Mononuclear cell (primary cell): Measurements from ENCODE around the gene ING4. TPM values are rescaled to one million over a fixed set of nuclear protein-coding genes. Genes with fewer than 3 reads are reported as not detected.

Experiments used
- H3K27me3 ChIP-seq: 2 replicates; pipeline ENCODE4 v1.6.0; 2011; ENCODE audit warnings: low read length, control low read depth; ENCODE audit not compliant: insufficient read depth
- H3K4me1 ChIP-seq: 2 replicates; pipeline ENCODE4 v1.5.1; 2011; ENCODE audit warnings: mild to moderate bottlenecking, low read length, control low read depth; ENCODE audit not compliant: insufficient read depth
- H3K4me3 ChIP-seq: 2 replicates; pipeline ENCODE4 v1.5.1; 2011; ENCODE audit warnings: mild to moderate bottlenecking, low read length, moderate library complexity
- H3K9me3 ChIP-seq: 2 replicates; pipeline ENCODE4 v1.5.1; 2011; ENCODE audit warnings: low read depth, mild to moderate bottlenecking, control low read depth, low read length
- total RNA-seq: library from RNA; depleted of rRNA; stranded (reverse); fragments of >200 nt; gene quantifications from one replicate; pipeline ENCODE4 v1.2.3, GENCODE V29; 2012

ING4 gene
- total RNA-seq, 1 donor, result 31.3 TPM

GRCh38 chr12:6612247-6612646, 50.7 kb downstream of the ING4 start:
- Histone ChIP-seq H3K27me3 (no peaks in the 10 kb centered on the region), H3K4me3 (no peak overlapping the region), H3K9me3 (no peaks in the 10 kb centered on the region), H3K4me1 (peaks cover 44% of the 10 kb centered on the region)

GRCh38 chr12:6608592-6609281, 54.2 kb downstream of the ING4 start:
- no peaks in the 10 kb centered on the region for H3K27me3 ChIP-seq
- no peak overlapping the region for H3K4me3 ChIP-seq
- H3K4me1 ChIP-seq, result peaks cover 57% of the 10 kb centered on the region
- no peaks in the 10 kb centered on the region for H3K9me3 ChIP-seq

- Histone ChIP-seq H3K27me3 (no peaks in the 10 kb centered on the region), H3K4me3 (no peak overlapping the region), H3K4me1 (peaks cover 58% of the 10 kb centered on the region), H3K9me3 (no peaks in the 10 kb centered on the region)
These were observed 54.9 kb downstream of the ING4 start for GRCh38 chr12:6607751-6608591.

DNA sequence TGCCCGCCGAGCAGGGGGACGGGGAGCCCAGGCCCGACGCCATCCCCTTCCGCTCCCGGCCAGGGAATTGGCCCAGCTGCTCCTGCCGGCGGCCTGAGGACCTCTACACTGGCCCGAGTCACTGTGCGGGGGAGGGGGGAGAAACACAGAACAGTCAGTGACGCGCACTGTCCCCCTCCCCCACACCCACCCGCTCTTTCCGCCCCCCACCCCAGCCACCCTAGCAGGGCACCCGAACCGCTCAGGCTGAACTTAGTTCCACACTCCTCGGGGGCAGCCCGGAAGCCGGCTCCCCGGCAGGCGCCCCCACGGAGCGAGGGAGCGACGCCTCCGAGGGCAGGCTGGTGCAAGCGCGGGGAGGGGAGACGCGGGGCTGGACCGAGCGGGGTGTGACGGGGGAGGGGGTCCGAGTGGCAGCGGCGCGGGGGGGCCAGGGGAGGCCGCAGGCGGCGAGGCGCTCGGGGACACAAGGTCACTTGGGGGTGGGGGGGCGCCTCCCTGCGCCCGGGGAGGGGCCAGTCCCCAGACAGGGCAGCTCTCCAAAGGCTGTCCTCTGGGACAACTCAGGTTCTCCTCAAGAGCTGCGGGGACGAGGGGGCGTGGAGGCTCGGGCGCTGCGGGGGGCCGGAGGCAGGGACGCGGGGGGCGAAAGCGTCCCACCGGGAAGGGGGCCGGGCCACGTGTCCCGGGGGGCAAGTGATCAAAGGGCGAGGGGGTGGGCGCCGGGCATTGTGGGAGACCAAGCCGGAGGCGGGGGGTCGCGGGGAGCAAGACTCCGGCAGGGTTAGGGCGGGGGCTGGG, 56.4 kb downstream of the ING4 start:
- Histone ChIP-seq H3K9me3 (no peaks in the 10 kb centered on the region), H3K4me1 (peaks cover 50% of the 10 kb centered on the region), H3K4me3 (peak overlapping the region; percentile 69), H3K27me3 (no peaks in the 10 kb centered on the region)

DNA sequence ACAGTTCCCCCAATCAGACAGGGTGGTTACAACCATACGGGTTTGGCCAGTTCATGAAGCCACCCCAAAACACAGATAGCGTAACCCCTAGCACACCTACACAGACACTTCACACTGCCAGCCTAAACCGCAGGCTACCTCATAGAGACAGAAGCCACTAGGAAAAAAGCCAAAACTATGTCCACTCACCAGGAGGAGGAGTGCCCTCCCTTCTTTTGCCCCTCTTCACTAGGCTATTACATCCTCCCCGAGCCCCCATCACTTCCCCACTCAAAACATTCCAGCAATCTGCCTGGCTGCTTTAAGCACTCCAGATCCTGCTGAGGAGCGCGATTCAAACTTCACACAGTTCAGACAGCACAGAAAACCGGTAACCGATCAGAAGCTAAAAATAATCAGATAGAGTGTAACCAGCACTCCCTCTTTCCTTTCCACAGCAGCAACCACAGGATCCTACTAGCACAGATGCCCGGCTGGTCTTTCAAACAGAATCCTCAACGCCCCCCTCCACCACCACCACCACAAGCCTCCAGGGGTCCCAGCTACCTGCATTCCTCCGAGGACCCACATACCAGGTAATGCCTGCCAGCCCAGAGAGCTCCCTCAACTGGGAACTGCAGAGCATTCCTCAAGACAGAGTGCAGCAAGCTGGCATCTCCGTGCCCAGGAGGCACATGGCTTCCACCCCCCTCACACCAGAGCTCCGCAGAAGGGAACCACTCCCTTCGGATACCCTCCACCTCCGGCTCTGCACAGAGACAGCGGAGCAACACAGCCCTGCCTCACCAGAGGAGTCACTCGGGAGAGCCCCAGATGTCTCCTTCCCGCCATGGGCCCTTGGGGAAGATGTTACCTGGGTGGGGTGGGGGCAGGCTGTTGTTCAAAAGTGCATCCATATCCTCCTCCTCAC, 57.2 kb downstream of the ING4 start:
- H3K4me3 ChIP-seq, result peak overlapping the region; percentile 69
- peaks cover 46% of the 10 kb centered on the region for H3K4me1 ChIP-seq

GRCh38 chr12:6604259-6605029, 58.5 kb downstream of the ING4 start:
- H3K27me3 ChIP-seq, result no peaks in the 10 kb centered on the region
- peaks cover 46% of the 10 kb centered on the region for H3K4me1 ChIP-seq
- no peak overlapping the region for H3K4me3 ChIP-seq
- H3K9me3 ChIP-seq, result no peaks in the 10 kb centered on the region

More for the DNA sequence above, 57.2 kb downstream of the ING4 start:
- H3K9me3 ChIP-seq, result no peaks in the 10 kb centered on the region
- H3K27me3 ChIP-seq, result no peaks in the 10 kb centered on the region

DNA sequence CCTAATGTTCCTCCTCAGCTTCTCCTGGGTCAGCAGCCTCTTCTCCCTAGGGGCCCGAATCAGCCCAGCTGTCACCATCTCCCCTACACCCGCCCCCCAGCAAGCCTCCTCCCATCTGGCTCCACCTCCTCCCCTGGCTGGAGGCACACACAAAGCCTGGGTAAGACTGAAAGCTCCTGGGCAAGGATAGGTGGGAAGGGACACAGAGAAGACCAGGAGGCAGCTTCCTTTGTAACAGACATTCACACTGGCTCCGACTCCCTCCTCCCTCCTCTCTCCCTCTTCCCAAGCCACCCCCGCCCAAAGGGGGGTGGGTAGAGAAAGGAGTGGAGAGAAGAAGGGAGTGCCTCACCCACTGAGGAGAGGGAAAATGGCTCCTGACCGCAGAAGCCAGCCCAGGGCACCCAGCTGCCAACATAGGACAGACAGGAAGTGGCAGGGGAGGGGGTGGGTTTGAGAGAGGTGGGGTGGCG, 59.8 kb downstream of the ING4 start:
- Histone ChIP-seq H3K4me3 (no peak overlapping the region), H3K27me3 (no peaks in the 10 kb centered on the region), H3K4me1 (peaks cover 43% of the 10 kb centered on the region), H3K9me3 (no peaks in the 10 kb centered on the region)

GRCh38 chr12:6602526-6602925, 60.4 kb downstream of the ING4 start:
- Histone ChIP-seq H3K4me3 (no peak overlapping the region), H3K27me3 (no peaks in the 10 kb centered on the region), H3K4me1 (peaks cover 37% of the 10 kb centered on the region), H3K9me3 (no peaks in the 10 kb centered on the region)

Other genes with a start within 250 kb of the ING4 start
- gene CD27, start 218.2 kb downstream of the ING4 start, total RNA-seq, result 24.3 TPM
- gene TAPBPL, start 211.1 kb downstream of the ING4 start, total RNA-seq, result 28.7 TPM
- 13.9 TPM for gene VAMP1, start 192.4 kb downstream of the ING4 start, total RNA-seq
- 14.7 TPM for gene MRPL51, start 169.9 kb downstream of the ING4 start, total RNA-seq
- gene NCAPD2, start 169.0 kb downstream of the ING4 start, total RNA-seq, result 7.5 TPM
- gene GAPDH, start 128.6 kb downstream of the ING4 start, total RNA-seq, result 2,093 TPM
- gene IFFO1, start 107.1 kb downstream of the ING4 start, total RNA-seq, result 8.0 TPM
- gene NOP2, start 94.8 kb downstream of the ING4 start, total RNA-seq, result 44.2 TPM
- gene CHD4, start 55.7 kb downstream of the ING4 start, total RNA-seq, result 208 TPM
- 4.1 TPM for gene LPAR5, start 27.2 kb downstream of the ING4 start, total RNA-seq
- 24.1 TPM for gene ACRBP, start 15.7 kb downstream of the ING4 start, total RNA-seq
- gene ZNF384, start 26.3 kb upstream of the ING4 start, total RNA-seq, result 23.2 TPM
- gene PIANP, start 37.7 kb upstream of the ING4 start, total RNA-seq, result not detected
- 9.3 TPM for gene COPS7A, start 60.9 kb upstream of the ING4 start, total RNA-seq
- 63.2 TPM for gene MLF2, start 90.0 kb upstream of the ING4 start, total RNA-seq
- gene PTMS, start 103.2 kb upstream of the ING4 start, total RNA-seq, result 1.9 TPM
- 0.31 TPM for gene LAG3, start 109.4 kb upstream of the ING4 start, total RNA-seq
- gene CD4, start 126.4 kb upstream of the ING4 start, total RNA-seq, result 94.3 TPM
- gene GPR162, start 158.7 kb upstream of the ING4 start, total RNA-seq, result 4.2 TPM
- gene P3H3, start 165.3 kb upstream of the ING4 start, total RNA-seq, result 2.6 TPM
- 0.21 TPM for gene GNB3, start 177.8 kb upstream of the ING4 start, total RNA-seq
- 0.10 TPM for gene CDCA3, start 188.2 kb upstream of the ING4 start, total RNA-seq
- gene USP5, start 189.0 kb upstream of the ING4 start, total RNA-seq, result 16.4 TPM
- gene TPI1, start 204.4 kb upstream of the ING4 start, total RNA-seq, result 202 TPM
- gene SPSB2, start 210.2 kb upstream of the ING4 start, total RNA-seq, result 1.6 TPM
- 4.3 TPM for gene LRRC23, start 241.7 kb upstream of the ING4 start, total RNA-seq